Ecto neural progenitor cell (in vitro differentiated cells): ENCODE results near the gene GRM8.
"Not testable (repeated sequence)": the region's sequence is repeated elsewhere in the genome, so short reads cannot be mapped to it uniquely, and the experiment has no call there.

Source experiments
- DNase-seq: peaks from one replicate; pipeline ENCODE4 v3.0.0-alpha.2; 2018; ENCODE audit warnings: low spot score

Gene GRM8

DNA sequence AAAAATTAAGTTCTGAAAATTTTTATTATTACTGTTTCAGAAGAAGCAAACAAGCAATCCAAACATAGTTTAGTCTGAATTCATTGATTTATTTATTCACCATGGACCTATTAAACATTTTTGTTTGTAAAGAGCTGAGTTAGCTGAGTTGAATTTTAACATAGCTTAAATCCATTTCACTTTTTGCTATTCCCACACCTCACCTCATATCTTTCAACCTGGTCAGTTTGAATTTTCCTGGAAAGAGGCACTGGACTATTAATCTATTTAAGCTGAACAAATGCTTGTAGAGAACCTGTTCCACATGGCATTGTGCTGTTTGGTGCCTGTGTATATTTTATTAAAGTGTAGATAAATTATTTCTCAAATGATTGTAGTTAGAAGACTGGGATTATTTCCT lies 344.2 kb downstream of the GRM8 start:
- not testable (repeated sequence) for DNase-seq

DNA sequence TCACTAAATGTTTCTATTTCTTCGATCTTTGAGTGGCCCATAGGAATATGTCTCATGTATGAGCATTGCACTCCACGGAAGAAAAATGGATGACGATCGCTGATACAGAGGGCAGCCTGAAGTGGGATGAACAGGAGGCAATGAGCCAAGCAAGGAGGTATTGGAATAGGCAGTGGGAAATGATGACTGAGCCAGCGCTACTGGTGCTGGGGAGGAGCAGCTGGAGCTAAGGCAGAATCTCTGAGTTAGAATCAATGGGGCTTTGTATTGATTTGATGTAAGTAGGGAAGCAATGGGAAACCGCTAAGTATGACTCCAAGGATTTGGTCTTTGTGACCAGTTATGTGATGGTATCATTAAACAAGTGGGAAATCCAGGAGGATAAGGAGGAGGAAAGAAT lies 345.1 kb downstream of the GRM8 start:
- not testable (repeated sequence) for DNase-seq

DNA sequence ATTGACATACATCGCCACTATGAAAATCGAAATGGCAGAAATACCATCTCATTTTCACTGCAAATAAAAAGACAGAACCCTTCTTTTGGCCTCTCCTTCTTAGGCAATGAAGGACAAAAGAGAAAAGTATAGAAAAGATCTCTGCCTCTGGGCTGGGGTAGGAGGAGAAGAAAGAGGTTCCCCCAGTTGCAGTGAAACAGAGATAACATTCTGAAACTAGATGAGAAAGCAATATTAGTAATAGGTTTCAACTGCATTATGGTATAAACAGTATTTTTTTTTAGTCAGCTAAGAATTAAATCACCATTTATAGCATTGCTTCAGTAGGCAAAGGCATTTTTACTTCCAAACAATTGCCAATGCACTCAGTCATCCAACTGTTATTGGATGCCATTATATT lies 347.5 kb downstream of the GRM8 start:
- not testable (repeated sequence) for DNase-seq

DNA sequence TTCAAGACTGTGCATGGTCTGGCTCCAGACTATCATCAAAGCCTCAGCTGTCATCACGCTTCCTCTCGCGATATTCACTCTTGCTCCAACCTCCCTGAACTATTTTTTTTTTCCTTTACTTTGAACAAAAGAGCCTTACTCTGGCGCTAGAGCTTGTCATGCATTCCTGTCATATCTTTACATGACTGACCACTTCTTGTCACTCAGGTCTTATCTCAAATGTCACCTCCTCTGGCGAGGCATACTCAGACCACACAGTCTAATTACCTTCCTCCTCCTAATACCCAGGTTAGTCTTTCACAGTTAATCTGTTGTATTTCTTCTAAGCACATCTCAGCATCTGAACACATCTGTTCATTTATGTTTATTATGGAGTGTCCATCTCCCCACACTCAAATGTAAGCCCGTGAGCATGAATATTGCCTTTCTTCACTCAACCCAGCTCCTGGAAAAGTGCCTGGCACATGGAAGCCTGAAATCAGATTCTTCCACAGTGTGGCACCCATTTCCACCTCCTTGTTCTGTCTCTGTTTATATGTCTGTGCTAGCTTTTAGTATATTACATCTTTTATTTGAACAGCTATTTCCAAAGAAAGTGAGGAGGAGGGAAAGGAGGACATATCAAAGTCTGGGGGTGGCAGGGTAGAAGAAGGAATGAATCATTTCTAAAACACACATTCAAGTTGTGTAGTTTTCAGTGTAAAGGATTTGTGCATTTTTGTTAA lies 351.5 kb downstream of the GRM8 start:
- not testable (repeated sequence) for DNase-seq

DNA sequence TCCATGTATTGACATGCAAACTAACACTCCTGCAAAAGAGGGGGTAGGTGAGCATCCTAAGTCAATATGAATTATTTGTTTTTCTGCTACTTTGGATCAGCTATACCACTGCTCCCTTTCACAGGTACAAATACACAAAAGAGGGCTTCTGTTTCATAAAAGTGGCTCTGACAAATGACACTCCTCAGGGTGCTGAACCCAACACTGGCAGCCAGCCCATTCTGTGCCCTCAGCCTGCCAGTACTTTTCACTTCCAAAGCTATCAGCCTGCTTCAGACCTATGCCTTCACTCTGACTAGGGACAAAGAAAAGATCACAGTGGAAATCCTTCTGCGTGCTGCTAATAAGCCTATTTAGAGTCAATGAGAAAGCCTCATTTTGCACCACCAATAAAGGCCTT lies 364.8 kb downstream of the GRM8 start:
- not testable (repeated sequence) for DNase-seq

DNA sequence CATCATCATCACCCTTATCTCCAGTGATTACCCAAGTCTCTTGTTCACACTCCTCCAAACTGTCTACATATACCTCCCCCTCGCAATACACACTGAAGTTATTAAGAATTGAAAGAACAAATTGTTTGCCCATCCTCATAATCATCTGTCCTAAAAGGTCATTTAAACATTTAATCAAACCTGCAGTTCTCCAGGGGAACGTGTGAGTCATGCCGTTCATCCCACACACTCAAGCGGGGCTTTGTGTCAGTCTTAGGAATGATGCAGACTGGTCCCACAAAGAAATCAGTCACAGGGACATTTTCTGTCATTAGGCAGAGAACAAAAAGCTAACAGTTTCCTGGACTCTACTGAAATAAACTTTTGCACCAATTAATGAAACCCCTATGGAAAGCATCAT lies 365.2 kb downstream of the GRM8 start:
- not testable (repeated sequence) for DNase-seq

DNA sequence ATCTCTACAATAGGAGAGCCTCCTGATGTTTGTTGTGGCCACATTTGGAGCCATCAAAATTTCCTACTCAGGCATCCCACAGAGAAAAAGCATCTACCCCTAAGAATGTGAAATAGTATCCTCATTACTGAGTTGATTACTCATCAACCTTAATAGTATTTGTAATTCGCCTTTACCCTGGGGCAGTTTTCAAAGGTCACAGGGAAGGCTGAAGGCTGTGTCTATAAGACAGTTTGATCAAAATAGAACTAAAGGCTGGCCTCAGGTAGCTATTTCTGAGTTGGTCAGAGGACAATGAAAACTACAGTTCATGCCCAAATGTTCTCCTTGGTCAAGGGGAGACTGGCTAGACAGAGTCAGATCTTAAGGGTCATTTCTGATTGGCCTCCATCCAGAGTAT lies 370.0 kb downstream of the GRM8 start:
- DNase-seq: not testable (repeated sequence)

DNA sequence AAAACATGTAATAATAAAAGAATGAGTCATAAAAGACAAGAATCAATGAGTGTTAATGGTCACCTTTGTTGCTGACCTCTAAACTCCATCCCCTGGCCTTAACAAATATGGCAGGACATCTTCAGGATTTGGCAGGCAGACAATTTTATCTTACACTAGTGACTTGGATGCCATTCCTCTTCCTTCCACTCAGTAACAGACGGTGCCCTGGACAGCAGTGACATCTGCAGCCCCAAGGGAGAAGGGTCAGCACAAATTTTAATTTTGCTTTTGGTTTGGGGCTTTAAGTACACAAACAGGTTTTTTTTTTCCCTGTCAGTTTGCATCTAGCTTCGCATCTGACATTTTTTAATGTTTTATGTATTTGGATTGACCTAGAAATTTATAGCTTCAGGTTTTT lies 370.8 kb downstream of the GRM8 start:
- not testable (repeated sequence) for DNase-seq

DNA sequence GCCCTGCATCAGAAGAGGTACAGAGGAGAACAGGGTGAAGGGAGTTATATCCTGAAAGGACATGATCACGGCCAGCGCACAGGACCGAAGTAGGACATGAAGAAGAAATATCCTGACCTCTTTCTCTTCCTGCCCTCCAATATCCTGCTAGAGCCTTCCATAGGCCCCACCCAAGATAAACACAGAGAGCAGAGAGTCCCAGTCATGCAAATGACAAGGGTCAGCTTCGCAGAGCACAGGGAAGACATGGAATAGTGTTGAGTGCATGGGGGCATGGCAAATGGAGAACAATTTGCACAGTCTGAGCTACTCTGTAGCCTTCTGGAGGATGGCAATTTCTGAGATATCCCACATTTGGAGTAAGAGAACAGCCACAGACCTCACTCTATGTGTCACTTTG lies 371.4 kb downstream of the GRM8 start:
- DNase-seq: no peak

DNA sequence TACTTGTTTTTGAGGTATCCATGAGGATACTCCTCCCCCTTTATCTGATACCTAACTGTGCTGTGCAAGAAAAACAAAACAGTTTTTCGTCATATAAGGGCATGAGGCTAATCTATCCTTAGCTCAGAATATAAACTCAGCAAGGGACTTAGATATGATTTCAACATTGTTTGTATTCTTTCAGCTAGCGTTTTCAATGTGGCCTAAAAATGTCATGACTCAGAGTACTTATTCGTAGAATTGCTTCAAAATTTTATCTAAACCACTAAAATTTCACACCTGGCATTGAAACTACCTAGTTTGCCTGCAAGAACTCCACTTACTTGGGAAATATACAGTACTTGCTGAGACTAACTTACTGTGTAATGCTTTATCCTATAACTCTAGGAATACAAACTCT lies 376.2 kb downstream of the GRM8 start:
- DNase-seq: not testable (repeated sequence)

DNA sequence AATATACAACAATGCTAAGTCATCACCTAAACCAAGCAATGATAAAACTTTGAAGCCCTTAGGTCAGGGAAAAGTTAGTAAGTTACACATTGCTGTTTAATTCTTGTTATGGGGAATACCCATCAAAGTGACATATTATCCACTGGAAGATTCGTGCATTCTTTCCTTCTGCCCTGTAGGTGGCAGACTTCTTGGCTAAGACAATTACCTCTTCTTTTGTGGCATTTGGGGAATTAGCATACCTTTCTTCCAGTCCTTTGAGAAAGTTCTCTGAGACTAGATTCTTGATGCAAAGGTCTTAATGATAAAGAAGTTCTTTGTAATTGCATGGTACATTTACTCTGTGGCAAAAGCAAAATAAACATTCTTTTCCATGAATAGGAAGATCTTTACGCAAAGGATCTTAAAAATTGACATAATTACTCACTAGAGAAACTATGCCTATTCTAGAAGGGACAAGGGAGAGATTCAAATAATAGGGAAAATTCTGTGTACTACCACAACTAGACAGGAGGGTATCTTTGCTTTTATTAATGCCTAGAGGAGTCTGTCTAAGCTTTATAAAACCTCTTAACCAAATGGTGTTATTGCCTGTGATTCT lies 395.9 kb downstream of the GRM8 start:
- DNase-seq: no peak

DNA sequence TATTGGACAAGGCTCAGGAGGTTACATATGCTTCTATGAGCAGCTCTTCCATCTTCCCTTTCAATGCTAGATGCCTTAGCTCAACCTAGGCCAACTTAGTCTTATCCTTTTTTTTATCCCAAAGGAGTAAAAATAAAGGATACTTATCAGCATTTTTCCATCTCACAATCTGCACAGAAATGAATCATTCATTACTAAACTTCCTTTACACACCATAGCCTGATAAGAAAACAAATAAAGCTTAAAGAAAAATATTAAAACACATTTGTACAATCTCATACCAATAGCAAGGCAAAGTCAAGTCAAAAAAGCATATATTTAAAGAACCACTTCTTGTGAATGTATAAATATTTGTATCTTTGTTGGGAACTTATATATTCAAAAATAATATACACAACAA lies 407.4 kb downstream of the GRM8 start:
- DNase-seq: no peak

DNA sequence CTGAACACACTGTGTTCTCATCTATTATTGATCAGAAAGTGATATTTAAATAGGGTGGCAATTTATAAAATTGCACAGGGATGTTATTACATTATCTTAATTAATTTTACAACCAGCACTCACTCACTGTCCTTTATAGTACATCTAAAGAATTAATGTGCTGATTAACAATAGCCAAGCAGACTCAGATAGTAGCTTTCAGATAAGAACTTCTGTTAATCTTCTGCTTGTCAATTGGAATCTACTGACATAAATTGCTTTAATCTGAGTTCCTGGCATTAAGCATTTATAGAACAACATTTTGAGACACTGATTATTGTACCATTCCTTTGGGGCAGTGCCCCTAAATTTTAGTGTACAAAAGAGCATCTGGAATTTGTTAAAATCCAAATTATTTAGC lies 408.9 kb downstream of the GRM8 start:
- DNase-seq: no peak

DNA sequence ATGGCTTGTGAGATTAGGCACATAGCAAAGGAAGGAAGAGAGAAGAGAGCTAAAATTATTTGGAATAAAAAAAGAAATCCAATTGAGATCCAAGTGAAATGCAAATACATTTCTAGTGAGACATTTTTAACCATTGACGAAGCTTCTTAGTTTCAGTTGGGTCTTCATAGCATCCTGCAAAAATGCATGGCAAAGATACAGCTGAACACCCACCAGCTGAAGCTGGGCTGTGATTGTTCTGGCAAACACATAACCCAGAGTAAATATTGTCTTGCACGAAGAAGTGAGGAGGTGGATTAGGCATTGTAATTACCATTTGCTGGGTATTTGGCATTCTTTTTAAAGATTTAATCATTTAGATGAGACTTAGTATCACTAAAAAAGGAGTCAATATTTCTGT lies 409.4 kb downstream of the GRM8 start:
- no peak for DNase-seq

DNA sequence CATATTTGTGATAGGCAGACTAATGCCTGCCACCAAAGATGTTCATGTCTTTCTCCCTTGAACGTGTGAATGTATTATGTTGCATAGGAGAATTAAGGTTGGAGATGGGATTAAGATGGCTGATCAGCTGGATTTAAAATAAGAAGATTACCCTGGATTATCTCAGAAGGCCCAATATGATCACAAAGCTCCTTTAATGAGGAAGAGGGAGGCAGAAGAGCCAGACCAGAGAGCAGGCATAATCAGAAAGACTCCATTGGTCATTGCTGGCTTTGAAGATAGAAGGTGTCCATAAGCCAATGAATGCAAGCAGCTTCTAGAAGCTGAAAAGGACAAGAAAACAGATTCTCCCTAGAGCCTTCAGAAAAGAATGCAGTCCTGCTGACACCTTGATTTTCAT lies 410.3 kb downstream of the GRM8 start:
- no peak for DNase-seq

DNA sequence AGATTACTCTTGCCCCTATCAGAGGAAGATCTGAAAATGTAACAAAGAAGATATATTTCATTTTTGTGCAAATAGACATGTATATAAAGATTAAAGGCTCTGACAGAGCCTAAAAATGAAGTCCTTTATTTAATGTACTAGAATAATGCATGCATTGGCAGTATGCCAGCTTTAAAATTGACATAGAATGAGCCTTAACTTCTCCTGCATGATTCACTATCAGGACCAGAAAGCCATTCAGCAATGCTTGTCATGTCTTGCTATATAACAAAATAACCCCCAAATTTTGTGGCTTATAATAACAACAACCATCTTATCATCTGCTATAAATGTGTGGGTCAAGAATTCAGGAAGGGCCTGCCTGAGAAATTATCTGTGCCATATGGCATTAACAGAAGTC lies 411.9 kb downstream of the GRM8 start:
- DNase-seq: no peak

DNA sequence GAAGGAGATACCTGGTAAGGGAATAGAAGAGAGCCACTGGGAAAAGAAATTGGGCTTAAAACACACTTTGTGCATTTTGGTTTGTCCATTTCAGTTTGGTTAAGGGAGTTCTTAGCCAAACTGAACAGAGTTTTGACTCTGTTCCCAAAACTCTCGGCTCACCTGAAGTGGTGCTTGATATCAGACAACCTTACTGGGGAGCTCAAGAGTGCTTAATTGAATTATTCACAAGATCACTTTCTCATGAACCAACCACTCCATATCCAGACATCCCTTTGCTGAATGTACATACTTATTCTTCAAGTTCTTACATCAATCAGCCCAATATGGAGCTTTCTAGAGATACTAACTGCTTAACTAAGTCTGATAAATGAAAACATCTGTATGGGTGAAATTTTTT lies 413.1 kb downstream of the GRM8 start:
- no peak for DNase-seq

DNA sequence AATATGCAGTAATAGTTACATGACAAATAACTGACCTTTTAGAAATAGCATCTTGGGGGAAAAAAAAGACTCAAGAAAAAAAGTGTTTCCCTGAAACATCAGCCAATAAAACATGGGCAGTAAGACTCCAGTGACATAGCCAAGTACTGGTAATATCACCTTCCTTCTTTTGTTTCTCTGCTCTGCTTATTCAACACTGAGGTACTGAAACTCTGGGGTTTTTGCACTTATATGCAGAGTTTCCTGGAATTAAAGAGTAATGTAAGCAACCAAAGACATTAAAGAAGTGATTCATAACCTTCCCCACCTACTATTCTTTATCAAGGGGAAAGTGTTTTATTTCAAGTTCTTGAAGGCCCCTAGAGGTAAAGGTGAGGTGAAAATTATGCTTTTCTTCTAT lies 414.5 kb downstream of the GRM8 start:
- no peak for DNase-seq

DNA sequence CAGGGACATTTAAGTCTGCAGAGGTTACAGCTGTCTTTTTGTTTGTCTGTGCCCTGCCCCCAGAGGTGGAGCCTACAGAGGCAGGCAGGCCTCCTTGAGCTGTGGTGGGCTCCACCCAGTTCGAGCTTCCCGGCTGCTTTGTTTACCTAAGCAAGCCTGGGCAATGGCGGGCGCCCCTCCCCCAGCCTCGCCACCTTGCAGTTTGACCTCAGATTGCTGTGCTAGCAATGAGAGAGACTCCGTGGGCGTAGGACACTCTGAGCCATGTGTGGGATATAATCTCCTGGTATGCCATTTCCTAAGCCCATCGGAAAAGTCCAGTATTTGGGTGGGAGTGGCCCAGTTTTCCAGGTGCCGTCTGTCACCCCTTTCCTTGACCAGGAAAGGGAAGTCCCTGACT lies 421.5 kb downstream of the GRM8 start:
- DNase-seq: not testable (repeated sequence)

DNA sequence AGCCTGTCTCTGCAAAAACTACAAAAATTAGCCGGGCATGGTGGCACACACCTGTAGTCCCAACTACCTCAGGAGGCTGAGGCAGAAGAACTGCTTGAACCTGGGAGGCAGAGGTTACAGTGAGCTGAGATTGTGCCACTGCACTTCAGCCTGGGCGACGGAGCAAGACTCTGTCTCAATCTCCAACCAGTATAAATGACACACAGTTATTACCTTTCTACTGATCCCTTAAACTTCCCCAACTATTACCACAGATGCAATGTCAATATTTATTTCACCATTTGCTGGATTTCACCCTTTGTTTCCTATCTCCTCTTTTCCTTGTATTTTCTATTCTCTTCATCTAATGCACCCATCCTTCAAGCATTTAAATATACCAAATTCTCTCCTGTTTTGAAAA lies 431.8 kb downstream of the GRM8 start:
- DNase-seq: no peak

DNA sequence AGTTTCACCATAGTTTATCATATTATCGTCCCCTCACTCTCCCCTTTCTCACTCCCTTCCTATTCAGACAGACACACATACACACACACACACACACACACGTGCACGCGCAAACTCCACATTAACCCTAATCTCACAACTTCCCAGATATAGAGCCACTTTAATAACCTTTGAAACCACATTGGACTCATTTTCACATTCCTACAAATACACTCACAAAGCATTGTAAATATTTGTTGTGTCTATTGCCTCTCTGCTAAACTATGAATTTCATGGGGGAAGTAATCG lies 433.6 kb downstream of the GRM8 start:
- DNase-seq: no peak

DNA sequence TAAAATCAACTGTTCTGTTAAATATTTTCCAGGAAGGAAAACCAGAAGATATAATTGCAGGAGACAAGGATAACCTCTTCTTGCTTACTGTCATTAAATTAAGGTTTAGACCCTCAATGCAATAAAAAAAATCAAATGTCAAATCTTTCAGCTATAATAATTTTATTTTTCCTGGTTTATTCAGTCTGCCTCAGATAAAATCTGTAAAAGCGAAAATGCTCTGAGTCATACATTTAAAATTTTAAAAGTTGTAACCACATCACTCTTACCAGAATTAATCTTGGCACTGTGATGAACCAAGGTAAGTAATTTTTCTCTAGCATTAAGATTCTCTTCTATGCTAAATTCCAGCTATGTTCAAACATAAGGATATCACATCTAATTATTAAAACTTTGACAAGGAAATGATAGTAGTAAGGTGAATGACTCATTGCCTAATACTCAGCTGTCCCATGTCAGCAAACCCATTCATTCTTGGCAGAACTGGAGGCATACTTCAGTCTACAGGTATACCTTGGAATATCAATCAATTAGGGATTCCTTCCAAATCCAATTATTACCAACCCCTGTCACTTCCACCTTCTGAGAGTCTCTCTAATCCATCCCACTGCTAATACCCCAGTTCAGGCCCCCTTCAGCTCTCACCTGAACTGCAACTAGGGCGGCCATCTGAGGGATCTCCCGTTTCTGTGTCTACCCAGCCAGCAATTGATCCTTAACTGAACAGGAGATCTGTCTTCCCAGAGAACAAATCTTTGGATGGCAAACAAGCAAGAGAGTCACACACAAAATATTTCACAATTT lies 434.1 kb downstream of the GRM8 start:
- DNase-seq: no peak

DNA sequence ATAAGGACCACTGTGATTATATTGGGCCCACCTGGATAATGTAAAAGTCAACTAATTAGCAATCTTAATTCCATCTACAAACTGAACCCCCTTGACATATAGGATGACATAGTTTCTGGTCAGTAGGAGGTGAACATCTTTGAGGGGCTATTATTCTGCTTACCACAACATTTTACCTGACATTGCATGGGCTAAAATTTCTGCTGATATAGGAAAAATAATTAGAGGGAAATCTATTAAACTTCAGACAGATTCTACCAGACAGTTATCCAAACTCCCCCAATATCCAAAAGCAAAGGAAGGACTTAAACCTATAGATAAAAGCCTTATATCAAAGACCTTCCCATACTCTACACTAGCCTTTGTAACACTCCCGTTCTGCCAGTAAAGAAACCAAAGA lies 443.6 kb downstream of the GRM8 start:
- no peak for DNase-seq

DNA sequence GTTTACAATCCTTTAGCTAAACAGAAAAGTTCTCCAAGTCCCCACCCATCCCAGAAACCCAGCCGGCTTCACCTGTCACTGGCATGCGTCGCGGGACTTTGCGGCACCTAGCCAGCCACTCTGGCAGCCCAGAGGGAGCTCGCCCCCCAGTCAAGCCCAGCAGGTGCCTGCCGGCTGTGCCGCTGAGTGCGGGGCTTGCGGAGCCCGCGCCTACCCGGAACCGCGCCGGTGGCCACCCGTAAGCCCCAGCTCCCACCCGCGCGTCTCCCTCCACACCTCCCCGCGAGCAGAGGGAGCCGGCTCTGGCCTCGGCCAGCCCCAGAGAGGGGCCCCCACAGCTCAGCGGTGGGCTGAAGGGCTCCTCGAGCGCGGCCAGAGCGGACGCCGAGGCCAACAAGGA lies 446.1 kb downstream of the GRM8 start:
- DNase-seq: no peak
